ENCODE data around the gene REEP6.
"Not testable (repeated sequence)": the region's sequence is repeated elsewhere in the genome, so short reads cannot be mapped to it uniquely, and the experiment has no call there.

REEP6 gene

GRCh38 chr19:1527650-1528309 is 36.8 kb downstream of the REEP6 start:
- Histone ChIP-seq H3K27me3 (ENCODE audit: insufficient read depth, poor library complexity, severe bottlenecking) (peaks cover 17% of the 10 kb centered on the region), H3K27ac (replicated peaks) (no peak overlapping the region), H3K4me3 (replicated peaks; ENCODE audit: insufficient read depth, low read length) (no peak overlapping the region)
- DNase-seq (ENCODE audit: low read depth in 1 of 2, low spot score in 1 of 2): no peak
- TF ChIP-seq REST (IDR thresholded peaks at IDR 0.05; ENCODE audit: insufficient replicate concordance, low read depth) (no peak), GABPA (IDR thresholded peaks at IDR 0.05; ENCODE audit: low read depth) (no peak), POLR2AphosphoS5 (IDR thresholded peaks at IDR 0.05; ENCODE audit: low read depth) (no peak), SPI1 (IDR thresholded peaks at IDR 0.05; ENCODE audit: borderline replicate concordance, low read depth) (no peak), CTCF (IDR thresholded peaks at IDR 0.05; ENCODE audit: insufficient read depth, low read length) (no peak)

- TF ChIP-seq SPI1 (IDR thresholded peaks at IDR 0.05; ENCODE audit: borderline replicate concordance, low read depth): no peak
- TF ChIP-seq REST (IDR thresholded peaks at IDR 0.05; ENCODE audit: insufficient replicate concordance, low read depth): no peak
- no peak for TF ChIP-seq GABPA (IDR thresholded peaks at IDR 0.05; ENCODE audit: low read depth)
- TF ChIP-seq POLR2AphosphoS5 (IDR thresholded peaks at IDR 0.05; ENCODE audit: low read depth): no peak
- TF ChIP-seq CTCF (IDR thresholded peaks at IDR 0.05; ENCODE audit: insufficient read depth, low read length): no peak
- no peak for DNase-seq (ENCODE audit: low read depth in 1 of 2, low spot score in 1 of 2)
- Histone ChIP-seq H3K27me3 (ENCODE audit: insufficient read depth, poor library complexity, severe bottlenecking) (peaks cover 8% of the 10 kb centered on the region), H3K4me3 (replicated peaks; ENCODE audit: insufficient read depth, low read length) (no peak overlapping the region), H3K27ac (replicated peaks) (no peak overlapping the region)
Measured at GRCh38 chr19:1528596-1529429, 37.8 kb downstream of the REEP6 start.

- H3K27ac ChIP-seq (replicated peaks): no peak overlapping the region
- H3K27me3 ChIP-seq (ENCODE audit: insufficient read depth, poor library complexity, severe bottlenecking): peaks cover 6% of the 10 kb centered on the region
- no peak for DNase-seq (ENCODE audit: low read depth in 1 of 2, low spot score in 1 of 2)
- TF ChIP-seq CTCF (IDR thresholded peaks at IDR 0.05; ENCODE audit: insufficient read depth, low read length) (no peak), SPI1 (IDR thresholded peaks at IDR 0.05; ENCODE audit: borderline replicate concordance, low read depth) (no peak), GABPA (IDR thresholded peaks at IDR 0.05; ENCODE audit: low read depth) (no peak), REST (IDR thresholded peaks at IDR 0.05; ENCODE audit: insufficient replicate concordance, low read depth) (no peak), POLR2AphosphoS5 (IDR thresholded peaks at IDR 0.05; ENCODE audit: low read depth) (no peak)
- H3K4me3 ChIP-seq (replicated peaks; ENCODE audit: insufficient read depth, low read length): no peak overlapping the region
Measured at GRCh38 chr19:1529430-1529816, 38.4 kb downstream of the REEP6 start.

- H3K27ac ChIP-seq (replicated peaks); H3K4me3 ChIP-seq (replicated peaks; ENCODE audit: insufficient read depth, low read length); DNase-seq (ENCODE audit: low read depth in 1 of 2, low spot score in 1 of 2); H3K27me3 ChIP-seq (ENCODE audit: insufficient read depth, poor library complexity, severe bottlenecking): not testable (repeated sequence)
Measured at GRCh38 chr19:1530856-1531255, 39.9 kb downstream of the REEP6 start.

Measured in HL-60 (cell line).